Skeletal muscle satellite cell (primary cell): ENCODE results near the gene CT45A3. TPM values are rescaled to one million over a fixed set of nuclear protein-coding genes. Genes with fewer than 3 reads are reported as not detected.

ENCODE experiments used
- small RNA-seq: library from RNA; depleted of rRNA; stranded (forward); fragments of <200 nt; gene quantifications from one replicate; pipeline ENCODE3, GENCODE V24; 2012

CT45A3 gene

Small RNA genes lying within 50 kb of the gene (small RNA-seq; reads per million reads assigned to genes)
- gene AC240442.1, result not detected
